Measurements from ENCODE around the gene RAB22A. TPM values are rescaled to one million over a fixed set of nuclear protein-coding genes. Genes with fewer than 3 reads are reported as not detected.
"Not testable (repeated sequence)": the region's sequence is repeated elsewhere in the genome, so short reads cannot be mapped to it uniquely, and the experiment has no call there.

Gene RAB22A
- total RNA-seq, 2 donors from 2014 or later, result 11.8 to 15.8 TPM

- peak in 1 of 2 donors; percentile 9 for ATAC-seq
- Mint-ChIP-seq H3K36me3 (peaks cover 0 to 6% of the 10 kb centered on the region in 2 donors), H3K27ac (peak overlapping the region; percentile 67 to 89), H3K9me3 (no peaks in the 10 kb centered on the region)
- DNase-seq (ENCODE audit: low spot score in 2 of 2), result no peak
Observed at GRCh38 chr20:58407201-58407873, 97.8 kb downstream of the RAB22A start.

GRCh38 chr20:58407966-58408557, 98.5 kb downstream of the RAB22A start:
- peak overlapping the region; percentile 67 to 89 for H3K27ac Mint-ChIP-seq
- ATAC-seq (peak; percentile 93 to 98), DNase-seq (ENCODE audit: low spot score in 2 of 2) (peak in 1 of 2 donors; percentile 38)
- peaks cover 0 to 6% of the 10 kb centered on the region in 2 donors for H3K36me3 Mint-ChIP-seq
- H3K9me3 Mint-ChIP-seq, result no peaks in the 10 kb centered on the region

- H3K9me3 Mint-ChIP-seq, result no peaks in the 10 kb centered on the region
- peak overlapping the region; percentile 67 to 89 for H3K27ac Mint-ChIP-seq
- peaks cover 0 to 6% of the 10 kb centered on the region in 2 donors for H3K36me3 Mint-ChIP-seq
- ATAC-seq (peak; percentile 38 to 41), DNase-seq (ENCODE audit: low spot score in 2 of 2) (no peak)
Observed at GRCh38 chr20:58408603-58409246, 99.2 kb downstream of the RAB22A start.

GRCh38 chr20:58414216-58414615, 104.7 kb downstream of the RAB22A start:
- peaks cover 6 to 21% of the 10 kb centered on the region in 2 donors for H3K36me3 Mint-ChIP-seq
- ATAC-seq; H3K9me3 Mint-ChIP-seq; H3K27ac Mint-ChIP-seq; DNase-seq (ENCODE audit: low spot score in 2 of 2): not testable (repeated sequence)

- ATAC-seq; DNase-seq (ENCODE audit: low spot score in 2 of 2); H3K9me3 Mint-ChIP-seq: not testable (repeated sequence)
- peak overlapping the region in 1 of 2 donors; percentile 19 for H3K27ac Mint-ChIP-seq
- H3K36me3 Mint-ChIP-seq, result peaks cover 6 to 26% of the 10 kb centered on the region in 2 donors
Observed at GRCh38 chr20:58414786-58415185, 105.3 kb downstream of the RAB22A start.

GRCh38 chr20:58416057-58416456, 106.5 kb downstream of the RAB22A start:
- Mint-ChIP-seq H3K36me3 (peaks cover 6 to 35% of the 10 kb centered on the region in 2 donors), H3K9me3 (no peaks in the 10 kb centered on the region), H3K27ac (peak overlapping the region in 1 of 2 donors; percentile 69)
- DNase-seq (ENCODE audit: low spot score in 2 of 2) (no peak), ATAC-seq (no peak)

GRCh38 chr20:58416835-58417234, 107.3 kb downstream of the RAB22A start:
- Mint-ChIP-seq H3K27ac (no peak overlapping the region), H3K36me3 (peaks cover 6 to 35% of the 10 kb centered on the region in 2 donors), H3K9me3 (no peaks in the 10 kb centered on the region)
- DNase-seq (ENCODE audit: low spot score in 2 of 2) (no peak), ATAC-seq (no peak)

Other genes with a start within 250 kb of the RAB22A start
- not detected for gene ANKRD60, start 81.1 kb upstream of the RAB22A start, total RNA-seq
- 10 to 100 TPM; 28.0 to 43.5 TPM for gene VAPB, start 79.5 kb downstream of the RAB22A start, total RNA-seq
- gene APCDD1L, start 205.7 kb downstream of the RAB22A start, total RNA-seq, result not detected